SK-N-SH treated with all-trans-retinoic acid at 6 μM for 48 hours (cell line): ENCODE measurements around the gene ATP10B.

Experiments used
- ATAC-seq: fragments of 200-7000 bp; cut with Tn5 transposase; 3 replicates; pipeline ENCODE4 v1.9.1; 2020; ENCODE audit warnings: mild to moderate bottlenecking, moderate library complexity
- ARNTL ChIP-seq: fragments of 450-650 bp; formaldehyde crosslinking; IDR thresholded peaks from 2 replicates; pipeline ENCODE4 v1.5.0; 2020; ENCODE audit warnings: low read depth, mild to moderate bottlenecking, moderate library complexity, borderline replicate concordance
- BACH2 ChIP-seq: fragments of 250-450 bp; sonication (Bioruptor Pico); IDR thresholded peaks from 2 replicates; pipeline ENCODE4 v1.9.0; 2021; ENCODE audit warnings: mild to moderate bottlenecking, borderline replicate concordance
- CREB5 ChIP-seq: fragments of 250-450 bp; sonication (Bioruptor Pico); IDR thresholded peaks from 2 replicates; pipeline ENCODE4 v1.5.1; 2020; ENCODE audit warnings: low read depth, mild to moderate bottlenecking, moderate library complexity
- CSDC2 ChIP-seq: fragments of 250-450 bp; sonication (Bioruptor Pico); IDR thresholded peaks from 2 replicates; pipeline ENCODE4 v1.5.0; 2020; ENCODE audit warnings: mild to moderate bottlenecking, moderate library complexity
- CSRNP3 ChIP-seq: fragments of 250-450 bp; sonication (Bioruptor Pico); IDR thresholded peaks from 2 replicates; pipeline ENCODE4 v1.5.1; 2021; ENCODE audit warnings: mild to moderate bottlenecking, moderate library complexity
- ESRRG ChIP-seq: fragments of 250-450 bp; sonication (Bioruptor Pico); IDR thresholded peaks from 2 replicates; pipeline ENCODE4 v1.6.1; 2021; ENCODE audit warnings: mild to moderate bottlenecking
- GLIS3 ChIP-seq: fragments of 250-450 bp; sonication (Bioruptor Pico); IDR thresholded peaks from 2 replicates; pipeline ENCODE4 v1.5.0; 2020; ENCODE audit warnings: mild to moderate bottlenecking, moderate library complexity
- OSR1 ChIP-seq: fragments of 250-450 bp; sonication (Bioruptor Pico); IDR thresholded peaks from 2 replicates; pipeline ENCODE4 v1.8.0; 2022; ENCODE audit warnings: moderate library complexity, mild to moderate bottlenecking, inconsistent platforms
- POU6F1 ChIP-seq: fragments of 250-450 bp; sonication (Bioruptor Pico); IDR thresholded peaks from 2 replicates; pipeline ENCODE4 v1.8.0; 2021; ENCODE audit warnings: low read depth, mild to moderate bottlenecking, moderate library complexity, borderline replicate concordance
- PPARA ChIP-seq: fragments of 250-450 bp; sonication (Bioruptor Pico); IDR thresholded peaks from 2 replicates; pipeline ENCODE4 v1.5.0; 2020; ENCODE audit warnings: mild to moderate bottlenecking, borderline replicate concordance
- SNAI2 ChIP-seq: fragments of 250-450 bp; sonication (Bioruptor Pico); IDR thresholded peaks from 2 replicates; pipeline ENCODE4 v1.5.0; 2020; ENCODE audit warnings: mild to moderate bottlenecking, moderate library complexity
- TCF4 ChIP-seq: fragments of 250-450 bp; sonication (Bioruptor Pico); IDR thresholded peaks from 2 replicates; pipeline ENCODE4 v1.8.0; 2021; ENCODE audit warnings: mild to moderate bottlenecking, moderate library complexity, borderline replicate concordance
- TOX ChIP-seq: fragments of 250-450 bp; sonication (Bioruptor Pico); IDR thresholded peaks from 2 replicates; pipeline ENCODE4 v1.8.0; 2021; ENCODE audit warnings: mild to moderate bottlenecking, moderate library complexity, borderline replicate concordance
- TSHZ2 ChIP-seq: fragments of 250-450 bp; sonication (Bioruptor Pico); IDR thresholded peaks from 2 replicates; pipeline ENCODE4 v1.5.0; 2020; ENCODE audit warnings: mild to moderate bottlenecking, moderate library complexity
- ZC3H10 ChIP-seq: fragments of 250-450 bp; sonication (Bioruptor Pico); IDR thresholded peaks from 2 replicates; pipeline ENCODE4 v1.5.1; 2021; ENCODE audit warnings: mild to moderate bottlenecking, moderate library complexity
- ZFP3 ChIP-seq: fragments of 250-450 bp; sonication (Bioruptor Pico); IDR thresholded peaks from 2 replicates; pipeline ENCODE4 v1.5.0; 2020; ENCODE audit warnings: mild to moderate bottlenecking, moderate library complexity
- ZFP30 ChIP-seq: fragments of 450-650 bp; formaldehyde crosslinking; IDR thresholded peaks from 2 replicates; pipeline ENCODE4 v1.5.0; 2022; ENCODE audit warnings: mild to moderate bottlenecking, moderate library complexity
- ZNF565 ChIP-seq: fragments of 450-650 bp; formaldehyde crosslinking; conservative IDR thresholded peaks from 2 replicates; pipeline ENCODE4 v1.5.0; 2020; ENCODE audit warnings: low read depth, mild to moderate bottlenecking, moderate library complexity
- ZNF70 ChIP-seq: fragments of 450-650 bp; formaldehyde crosslinking; IDR thresholded peaks from 2 replicates; pipeline ENCODE4 v1.5.0; 2020; ENCODE audit warnings: mild to moderate bottlenecking, moderate library complexity
- ZNF8 ChIP-seq: fragments of 450-650 bp; formaldehyde crosslinking; IDR thresholded peaks from 2 replicates; pipeline ENCODE4 v1.5.0; 2020; ENCODE audit warnings: mild to moderate bottlenecking, moderate library complexity

The ATP10B gene

GRCh38 chr5:160635663-160636062, 216.3 kb downstream of the ATP10B start:
- ATAC-seq = no peak
- no peak for TF ChIP-seq TSHZ2 (CRISPR knock-in tag)
- TF ChIP-seq GLIS3 (CRISPR knock-in tag) = no peak
- no peak for TF ChIP-seq BACH2
- no peak for TF ChIP-seq ZNF8 (CRISPR knock-in tag)
- no peak for TF ChIP-seq TOX (CRISPR knock-in tag)
- no peak for TF ChIP-seq ARNTL (CRISPR knock-in tag)
- no peak for TF ChIP-seq TCF4 (CRISPR knock-in tag)

GRCh38 chr5:160635046-160635445, 217.0 kb downstream of the ATP10B start:
- TF ChIP-seq POU6F1 (CRISPR knock-in tag) (no peak), ZFP3 (CRISPR knock-in tag) (no peak), GLIS3 (CRISPR knock-in tag) (no peak), TOX (CRISPR knock-in tag) (no peak), BACH2 (no peak), ZFP30 (CRISPR knock-in tag) (no peak), ZNF565 (CRISPR knock-in tag) (no peak), ZNF8 (CRISPR knock-in tag) (no peak), ZC3H10 (CRISPR knock-in tag) (no peak), PPARA (no peak), ZNF70 (CRISPR knock-in tag) (no peak)
- ATAC-seq = no peak

GRCh38 chr5:160629003-160629402, 223.0 kb downstream of the ATP10B start:
- ATAC-seq = no peak
- no peak for TF ChIP-seq ARNTL (CRISPR knock-in tag)
- TF ChIP-seq PPARA = no peak
- TF ChIP-seq CREB5 (CRISPR knock-in tag) = no peak
- no peak for TF ChIP-seq ZNF8 (CRISPR knock-in tag)
- TF ChIP-seq SNAI2 (CRISPR knock-in tag) = no peak
- TF ChIP-seq ESRRG = no peak
- no peak for TF ChIP-seq ZFP3 (CRISPR knock-in tag)
- TF ChIP-seq OSR1 (CRISPR knock-in tag) = no peak
- TF ChIP-seq CSDC2 (CRISPR knock-in tag) = no peak
- TF ChIP-seq TCF4 (CRISPR knock-in tag) = no peak
- TF ChIP-seq ZNF565 (CRISPR knock-in tag) = no peak
- TF ChIP-seq CSRNP3 (CRISPR knock-in tag) = no peak

- no peak for ATAC-seq
Observed at GRCh38 chr5:160628619-160628968, 223.4 kb downstream of the ATP10B start.

More at GRCh38 chr5:160628619-160628968, 223.4 kb downstream of the ATP10B start:
- no peak for TF ChIP-seq TSHZ2 (CRISPR knock-in tag)
- no peak for TF ChIP-seq ZFP30 (CRISPR knock-in tag)
